PC-3 (cell line): ENCODE data around the gene RARA. TPM values are rescaled to one million over a fixed set of nuclear protein-coding genes. Genes with fewer than 3 reads are reported as not detected.

Experiments used
- ATAC-seq: fragments of 200-7000 bp; cut with Tn5 transposase; 2 replicates; pipeline ENCODE4 v1.9.1; 2020; ENCODE audit warnings: mild to moderate bottlenecking, moderate library complexity
- BruUV-seq: library from RNA; stranded (reverse); fragments of 400-500 nt; replicated peaks from 2 replicates; lab custom pipeline; 2021; lab: Mats Ljungman, UMichigan
- CTCF ChIA-PET: fragments of 300-600 bp; sonication (Branson Sonifier 250); formaldehyde crosslinking; loops from one replicate; lab custom pipeline; 2022; ENCODE audit warnings: antibody characterized with exemption; lab: Charles Lee
- POLR2A ChIA-PET: fragments of 300-600 bp; sonication (Branson Sonifier 250); formaldehyde crosslinking; loops from one replicate; lab custom pipeline; 2022; ENCODE audit warnings: antibody characterized with exemption; ENCODE audit not compliant: unreplicated experiment; lab: Charles Lee
- DNase-seq: peaks from one replicate; pipeline ENCODE4 v3.0.0-alpha.2; 2015
- H2AFZ ChIP-seq: fragments of 300-600 bp; sonication (generic); 2 replicates; pipeline ENCODE4 v1.6.0; 2016; ENCODE audit warnings: antibody characterized with exemption, low read length
- H3F3A ChIP-seq: fragments of 300-600 bp; sonication (generic); one replicate; pipeline ENCODE4 v1.6.0; 2017; ENCODE audit warnings: antibody characterized with exemption, low read length, control low read depth, mild to moderate bottlenecking; ENCODE audit not compliant: unreplicated experiment
- H3K27ac ChIP-seq: fragments of 300-600 bp; sonication (generic); 2 replicates; pipeline ENCODE4 v1.5.1; 2016; ENCODE audit warnings: mild to moderate bottlenecking, low read length
- H3K27me3 ChIP-seq: fragments of 300-600 bp; sonication (generic); 2 replicates; pipeline ENCODE4 v1.6.1; 2016; ENCODE audit warnings: low read length, mixed read lengths
- H3K36me3 ChIP-seq: fragments of 300-600 bp; sonication (generic); 2 replicates; pipeline ENCODE4 v1.6.1; 2016; ENCODE audit warnings: low read depth, mixed run types, low read length, mixed read lengths
- H3K4me1 ChIP-seq: fragments of 300-600 bp; sonication (generic); 2 replicates; pipeline ENCODE4 v1.5.1; 2016; ENCODE audit warnings: low read length; ENCODE audit not compliant: insufficient read depth
- H3K4me2 ChIP-seq: fragments of 300-600 bp; sonication (generic); 2 replicates; pipeline ENCODE4 v1.6.0; 2016; ENCODE audit warnings: low read length
- H3K4me3 ChIP-seq: fragments of 300-600 bp; sonication (generic); 2 replicates; pipeline ENCODE4 v1.5.1; 2016; ENCODE audit warnings: mild to moderate bottlenecking, low read length, mixed read lengths
- H3K79me2 ChIP-seq: fragments of 300-600 bp; sonication (generic); 2 replicates; pipeline ENCODE4 v1.6.1; 2017; ENCODE audit warnings: low read length, mixed read lengths
- H3K9ac ChIP-seq: fragments of 300-600 bp; sonication (generic); 2 replicates; pipeline ENCODE4 v1.6.0; 2016; ENCODE audit warnings: mild to moderate bottlenecking, low read length
- H3K9me2 ChIP-seq: fragments of 300-600 bp; sonication (generic); replicated peaks from 2 replicates; pipeline ENCODE4 v1.6.1; 2016; ENCODE audit warnings: mixed run types, low read length, mixed read lengths
- H3K9me3 ChIP-seq: fragments of 300-600 bp; sonication (generic); 2 replicates; pipeline ENCODE4 v1.6.1; 2016; ENCODE audit warnings: low read length, mixed read lengths
- H4K20me1 ChIP-seq: fragments of 300-600 bp; sonication (generic); 2 replicates; pipeline ENCODE4 v1.6.1; 2016; ENCODE audit warnings: low read length, mixed read lengths
- EZH2 ChIP-seq: fragments of 300-600 bp; sonication (generic); IDR thresholded peaks from one replicate; pipeline ENCODE4 v1.6.1; 2017; ENCODE audit warnings: antibody characterized with exemption, mild to moderate bottlenecking, low read length; ENCODE audit not compliant: unreplicated experiment
- EZH2phosphoT487 ChIP-seq: fragments of 300-600 bp; sonication (generic); IDR thresholded peaks from 2 replicates; pipeline ENCODE4 v1.6.1; 2018; ENCODE audit warnings: mild to moderate bottlenecking, antibody characterized with exemption, low read length, borderline replicate concordance
- intact Hi-C: fragments of 100-400 bp; cut with micrococcal nuclease; formaldehyde crosslinking; loops from 2 replicates; pipeline ENCODE4 v1.9.0; 2023
- total RNA-seq: library from RNA; depleted of rRNA; stranded (reverse); fragments of >200 nt; gene quantifications from 2 replicates; pipeline ENCODE4 v1.2.3, GENCODE V29; 2014
- TF ChIP-seq, protein P1 (sequence below): fragments of 300-600 bp; sonication (generic); conservative IDR thresholded peaks from 2 replicates; pipeline ENCODE4 v1.5.1; 2017; ENCODE audit warnings: antibody characterized with exemption, low read depth, mild to moderate bottlenecking, low read length

The RARA gene
- total RNA-seq, 1 experiment from 2014 or later, result 19.6 TPM

DNA sequence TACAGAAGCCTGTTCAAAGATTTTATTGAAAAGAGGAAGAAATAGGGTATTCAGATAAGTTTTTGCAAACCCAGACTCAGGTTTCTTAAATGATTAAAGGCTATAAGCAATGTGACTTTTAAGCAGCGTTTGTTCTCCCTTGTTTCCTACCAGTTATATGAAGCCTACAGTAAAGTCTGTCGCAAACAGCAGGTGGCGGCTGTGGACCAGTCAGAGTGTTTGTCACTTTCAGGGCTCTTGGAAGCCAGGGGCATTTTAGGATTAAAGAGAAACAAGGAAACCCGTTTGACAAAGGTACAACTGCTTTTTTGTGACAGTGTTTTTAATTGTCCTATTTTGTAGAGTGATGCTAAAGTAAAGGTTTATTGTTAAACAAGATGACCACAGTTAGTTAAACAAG, 7.7 kb upstream of the RARA start:
- peak; percentile 25 for DNase-seq
- ChIA-PET CTCF (interaction anchor here (0.7 kb wide), 1 partner anchor 149 kb away, joined by 4 read pairs; no protein-coding TSS in a partner anchor), POLR2A (no interaction called here)
- Histone ChIP-seq H3K36me3 (peaks cover 44% of the 10 kb centered on the region), H4K20me1 (peaks cover 5% of the 10 kb centered on the region; the same call in 1 of the 2 replicates), H3K4me2 (no peak overlapping the region), H3K9ac (no peak overlapping the region), H3K4me1 (peaks cover 6% of the 10 kb centered on the region; the same call in 1 of the 2 replicates), H2AFZ (no peak overlapping the region), H3K27me3 (no peaks in the 10 kb centered on the region), H3K4me3 (no peak overlapping the region), H3K79me2 (0 out of 2 replicates have a peak, but pooled peaks cover 4% of the 10 kb centered on the region), H3K9me2 (no peaks in the 10 kb centered on the region), H3K27ac (no peak overlapping the region), H3F3A (no peaks in the 10 kb centered on the region), H3K9me3 (no peaks in the 10 kb centered on the region)
- BruUV-seq, result no TSS peak
- TF ChIP-seq, protein P1, sequence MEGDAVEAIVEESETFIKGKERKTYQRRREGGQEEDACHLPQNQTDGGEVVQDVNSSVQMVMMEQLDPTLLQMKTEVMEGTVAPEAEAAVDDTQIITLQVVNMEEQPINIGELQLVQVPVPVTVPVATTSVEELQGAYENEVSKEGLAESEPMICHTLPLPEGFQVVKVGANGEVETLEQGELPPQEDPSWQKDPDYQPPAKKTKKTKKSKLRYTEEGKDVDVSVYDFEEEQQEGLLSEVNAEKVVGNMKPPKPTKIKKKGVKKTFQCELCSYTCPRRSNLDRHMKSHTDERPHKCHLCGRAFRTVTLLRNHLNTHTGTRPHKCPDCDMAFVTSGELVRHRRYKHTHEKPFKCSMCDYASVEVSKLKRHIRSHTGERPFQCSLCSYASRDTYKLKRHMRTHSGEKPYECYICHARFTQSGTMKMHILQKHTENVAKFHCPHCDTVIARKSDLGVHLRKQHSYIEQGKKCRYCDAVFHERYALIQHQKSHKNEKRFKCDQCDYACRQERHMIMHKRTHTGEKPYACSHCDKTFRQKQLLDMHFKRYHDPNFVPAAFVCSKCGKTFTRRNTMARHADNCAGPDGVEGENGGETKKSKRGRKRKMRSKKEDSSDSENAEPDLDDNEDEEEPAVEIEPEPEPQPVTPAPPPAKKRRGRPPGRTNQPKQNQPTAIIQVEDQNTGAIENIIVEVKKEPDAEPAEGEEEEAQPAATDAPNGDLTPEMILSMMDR, result peak; percentile 46; the same call in 1 of the 2 replicates
- no peak for TF ChIP-seq EZH2phosphoT487
- no peak for TF ChIP-seq EZH2
- no peak for ATAC-seq
- intact Hi-C loops, result loop anchor here (5.0 kb wide), 3 partner anchors 41 to 261 kb away; partner anchors contain the start of gene TOP2A

DNA sequence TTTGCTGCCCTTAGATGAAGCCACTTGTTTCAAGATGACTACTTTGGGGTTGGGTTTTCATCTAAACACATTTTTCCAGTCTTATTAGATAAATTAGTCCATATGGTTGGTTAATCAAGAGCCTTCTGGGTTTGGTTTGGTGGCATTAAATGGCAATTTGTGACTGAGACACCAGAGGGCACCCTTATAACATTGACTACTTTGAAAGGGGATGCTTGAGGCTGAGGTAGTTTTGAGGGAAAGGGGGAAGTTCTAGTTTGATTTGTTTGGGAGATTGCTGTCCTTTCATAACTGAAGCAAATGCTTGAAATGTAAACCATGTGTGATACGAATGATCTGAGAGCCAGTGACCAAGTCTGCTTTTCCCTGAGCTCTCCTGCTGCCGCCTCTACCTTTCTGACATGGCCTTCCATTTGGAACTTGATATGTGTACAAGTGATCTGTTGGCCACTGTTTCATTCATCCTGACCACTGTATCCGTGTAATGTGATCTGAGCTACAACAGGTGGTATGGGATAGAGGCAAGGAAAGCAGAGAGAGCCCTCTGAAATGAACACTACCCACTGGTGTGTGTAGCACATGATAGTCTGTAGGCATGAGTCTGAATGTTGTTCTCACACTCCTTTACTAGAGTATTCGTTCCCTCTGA, 5.8 kb upstream of the RARA start:
- Histone ChIP-seq H3K36me3 (peaks cover 37% of the 10 kb centered on the region), H3F3A (no peaks in the 10 kb centered on the region), H3K27ac (no peak overlapping the region), H3K79me2 (0 out of 2 replicates have a peak, but pooled peaks cover 4% of the 10 kb centered on the region), H3K4me2 (no peak overlapping the region), H3K9me2 (no peaks in the 10 kb centered on the region), H4K20me1 (0 out of 2 replicates have a peak, but pooled peaks cover 5% of the 10 kb centered on the region), H3K9me3 (no peaks in the 10 kb centered on the region), H3K4me3 (no peak overlapping the region), H2AFZ (no peak overlapping the region), H3K27me3 (no peaks in the 10 kb centered on the region), H3K9ac (no peak overlapping the region), H3K4me1 (peaks cover 10% of the 10 kb centered on the region)
- DNase-seq (peak; percentile 65), ATAC-seq (peak; percentile 37; the same call in 1 of the 2 replicates)
- intact Hi-C loops, result loop anchor here (1.0 to 5.0 kb wide), 5 partner anchors 39 to 259 kb away; partner anchors contain the start of gene TOP2A
- BruUV-seq, result no TSS peak
- TF ChIP-seq EZH2phosphoT487 (no peak), EZH2 (no peak)
- TF ChIP-seq, protein P1, result peak; percentile 72
- POLR2A ChIA-PET, result no interaction called here
- CTCF ChIA-PET, result interaction anchor here (1.2 to 2.0 kb wide), 2 partner anchors 14 to 52 kb away, joined by 7 to 9 read pairs; no protein-coding TSS in a partner anchor
